Cortex of kidney (tissue), 1 donor: Measurements from ENCODE around the gene PTPRR.
"Not testable (repeated sequence)": the region's sequence is repeated elsewhere in the genome, so short reads cannot be mapped to it uniquely, and the experiment has no call there.

Source experiments
- DNase-seq: peaks from one replicate; lab custom pipeline; 2025; lab: John Stamatoyannopoulos, UW

The PTPRR gene

GRCh38 chr12:70747445-70748260 is 172.9 kb downstream of the PTPRR start:
- no peak for DNase-seq

DNA sequence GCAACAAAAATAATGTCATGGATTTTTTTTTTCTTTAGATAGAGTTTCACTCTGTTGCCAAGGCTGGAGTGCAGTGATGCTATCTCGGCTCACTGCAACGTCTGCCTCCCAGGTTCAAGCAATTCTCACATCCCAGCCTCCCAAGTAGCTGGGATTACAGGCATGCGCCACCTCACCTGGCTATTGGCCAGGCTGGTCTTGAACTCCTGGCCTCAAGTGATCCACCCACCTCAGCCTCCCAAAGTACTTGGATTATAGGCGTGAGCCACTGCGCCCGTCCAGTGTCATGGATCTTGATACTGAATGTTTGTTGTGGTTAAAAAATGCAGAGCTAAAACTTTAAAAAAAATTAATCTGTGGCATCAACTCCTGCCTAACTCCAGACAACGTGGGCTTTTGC is 175.5 kb downstream of the PTPRR start:
- no peak for DNase-seq

- DNase-seq: no peak
These were observed 176.4 kb downstream of the PTPRR start for GRCh38 chr12:70744178-70744577.

DNA sequence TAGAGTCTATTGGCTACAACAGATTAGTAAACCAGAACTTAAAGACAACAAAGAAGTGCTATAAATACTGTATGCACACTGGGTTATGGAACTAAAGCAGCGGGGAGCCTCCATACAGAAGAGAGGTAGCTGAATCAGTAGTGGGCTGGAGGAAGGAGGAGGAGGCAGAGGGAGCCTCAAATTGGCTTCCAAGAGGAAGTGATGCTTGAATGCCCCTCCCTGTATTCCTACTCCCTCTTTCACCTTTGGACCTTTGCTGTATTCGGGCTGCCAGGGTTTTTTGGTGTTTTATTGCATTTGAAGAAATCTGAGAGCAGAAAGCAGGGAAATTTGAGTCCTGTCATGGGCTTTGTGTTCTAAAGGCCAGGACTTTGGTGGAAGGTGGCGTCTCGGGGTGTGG is 179.3 kb downstream of the PTPRR start:
- no peak for DNase-seq

- DNase-seq: no peak
These were observed 180.8 kb downstream of the PTPRR start for GRCh38 chr12:70739756-70740155.

DNA sequence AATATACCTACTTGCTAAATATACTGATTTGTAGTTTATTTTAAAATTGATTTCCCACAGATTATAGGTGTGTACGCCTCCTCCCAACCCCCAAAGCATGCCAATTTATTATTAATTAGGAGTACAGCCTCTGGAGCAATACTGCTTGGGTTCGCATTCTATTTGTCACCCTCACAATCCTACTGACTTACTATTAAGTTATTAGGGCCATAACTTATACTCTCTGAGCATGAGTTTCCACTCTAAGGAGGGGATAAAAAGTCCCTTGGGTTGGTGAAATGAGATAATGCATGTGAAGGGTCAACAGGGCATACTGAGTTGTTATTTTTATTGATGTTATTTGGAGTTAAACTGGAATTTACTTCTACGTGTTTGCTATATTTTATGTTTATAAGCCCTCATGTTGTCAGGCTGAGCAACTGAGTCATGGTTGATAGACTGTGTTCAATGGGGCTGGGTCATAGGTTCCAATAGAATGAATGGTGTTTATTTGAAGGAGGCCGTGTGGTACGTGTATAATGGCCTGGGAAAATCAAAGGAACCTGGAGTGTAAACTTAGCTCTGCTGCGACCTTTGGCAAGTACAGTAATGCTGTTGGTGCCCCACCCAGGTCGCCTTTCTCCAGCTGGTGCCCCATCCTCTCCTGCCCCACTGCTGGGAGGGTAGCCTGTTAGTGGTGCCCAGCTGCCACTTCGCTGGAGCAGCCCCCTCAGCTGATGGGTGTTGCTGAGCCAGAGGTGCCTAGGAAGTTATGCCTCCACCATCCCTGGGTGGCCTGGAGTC is 184.0 kb downstream of the PTPRR start:
- no peak for DNase-seq

GRCh38 chr12:70735197-70735596 is 185.3 kb downstream of the PTPRR start:
- not testable (repeated sequence) for DNase-seq

DNA sequence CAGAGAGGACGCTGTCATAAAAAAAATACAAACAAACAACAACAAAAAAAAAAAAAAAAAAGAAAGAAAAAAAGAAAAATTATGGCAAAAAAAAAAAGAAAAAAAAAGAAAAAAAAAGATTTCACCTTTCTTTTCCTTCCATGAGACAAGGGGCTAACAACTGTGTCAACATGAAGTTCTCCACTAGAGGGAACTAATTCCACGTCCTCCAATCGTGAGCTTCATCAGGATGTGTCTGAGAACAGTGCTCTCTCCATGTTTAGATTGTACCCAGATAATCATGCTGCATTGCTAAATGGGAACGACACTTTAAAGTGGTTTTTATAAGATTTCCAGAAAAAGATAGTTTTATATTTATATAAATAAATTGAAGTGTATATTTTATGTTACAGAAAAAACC is 187.2 kb downstream of the PTPRR start:
- DNase-seq: no peak

DNA sequence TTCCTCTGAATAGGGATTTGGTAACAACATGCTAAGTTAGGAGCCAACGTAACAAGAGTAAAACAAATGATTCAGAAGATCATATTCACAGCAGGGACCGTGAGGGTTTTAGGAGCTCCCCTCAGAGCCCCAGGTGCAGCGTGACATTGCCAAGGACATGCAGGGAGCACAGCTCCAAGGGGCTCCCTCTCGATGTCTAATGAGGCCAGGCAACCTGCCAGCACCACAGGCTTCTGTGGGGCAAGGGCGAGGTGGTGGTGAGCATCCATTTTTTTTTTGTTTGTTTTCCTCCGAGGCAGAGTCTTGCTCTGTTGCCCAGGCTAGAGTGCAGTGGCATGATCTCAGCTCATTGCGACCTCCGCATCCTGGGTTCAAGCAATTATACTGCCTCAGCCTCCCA is 188.3 kb downstream of the PTPRR start:
- DNase-seq: no peak

DNA sequence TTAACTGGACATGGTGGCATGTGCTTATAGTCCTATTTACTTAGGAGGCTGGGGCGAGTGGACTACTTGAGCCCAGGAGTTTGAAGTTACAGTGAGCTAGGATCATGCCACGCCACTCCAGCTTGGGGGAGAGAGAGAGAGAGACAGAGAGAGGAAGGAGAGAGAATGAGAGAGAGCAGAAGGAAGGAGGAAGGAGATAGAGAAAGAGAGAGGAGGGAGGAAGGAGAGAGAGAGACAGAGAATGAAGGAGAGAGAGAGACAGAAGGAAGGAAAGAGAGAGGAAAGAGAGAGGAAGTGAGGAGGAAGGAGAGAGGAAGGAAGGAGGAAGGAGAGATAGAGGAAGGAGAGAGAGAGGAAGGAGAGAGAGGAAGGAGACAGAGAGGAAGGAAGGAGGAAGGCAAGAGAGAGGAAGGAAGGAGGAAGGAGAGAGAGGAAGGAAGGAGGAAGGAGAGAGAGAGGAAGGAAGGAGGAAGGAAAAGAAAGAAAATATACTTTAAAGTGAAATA is 189.8 kb downstream of the PTPRR start:
- no peak for DNase-seq

DNA sequence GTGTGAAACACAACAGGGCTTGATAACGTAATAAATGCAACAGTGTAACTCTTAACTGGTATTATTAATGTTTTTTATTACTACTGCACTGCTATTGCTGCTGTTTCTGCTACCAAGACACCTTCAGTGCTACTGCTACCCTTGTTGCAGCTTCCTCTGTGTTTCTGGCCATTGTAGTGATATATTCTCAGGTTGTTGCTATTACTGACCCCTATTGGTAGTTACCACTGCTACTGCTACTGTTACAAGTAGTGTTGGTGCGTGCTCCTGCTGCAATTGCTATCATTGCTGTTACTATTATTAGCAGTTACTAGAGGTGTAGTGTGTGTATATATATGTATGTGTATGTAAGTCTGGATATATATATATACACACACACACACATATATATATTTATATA is 196.1 kb downstream of the PTPRR start:
- DNase-seq: no peak

DNA sequence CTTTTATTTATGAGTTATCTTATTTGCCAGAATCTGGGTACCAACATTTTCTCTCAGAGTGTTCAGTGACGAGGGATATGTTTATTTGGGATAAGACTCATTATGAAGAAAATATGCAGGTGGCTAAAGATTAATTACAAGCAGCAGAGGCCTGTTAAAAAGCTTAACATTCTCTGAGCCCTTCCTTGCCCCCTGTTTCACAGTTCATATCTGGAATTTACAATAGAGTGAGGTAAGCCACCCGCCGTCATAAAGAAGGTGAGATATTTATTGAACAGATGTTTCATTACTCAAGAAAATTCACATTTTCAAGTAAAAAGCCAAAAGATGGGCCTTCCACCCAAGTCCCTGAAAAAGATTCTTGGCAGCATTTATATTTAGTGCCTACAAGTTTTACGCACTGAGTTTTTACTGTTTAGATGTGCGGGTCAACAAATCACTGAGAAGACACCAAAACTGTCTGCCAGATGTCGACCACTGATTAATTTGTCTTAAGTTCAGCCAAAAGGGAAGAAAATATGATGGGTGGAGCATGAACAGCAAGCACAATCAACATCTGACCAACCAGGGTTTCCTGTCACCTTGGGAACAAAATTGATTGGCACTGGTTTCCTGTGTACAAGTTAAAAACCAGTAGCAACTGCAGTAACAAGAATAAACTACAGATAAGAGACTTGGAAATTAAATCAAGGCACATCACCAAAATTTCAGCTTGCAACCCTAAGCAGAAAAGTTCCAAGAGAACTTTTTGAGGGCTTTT is 197.8 kb downstream of the PTPRR start:
- DNase-seq: no peak

- DNase-seq: no peak
These were observed 198.7 kb downstream of the PTPRR start for GRCh38 chr12:70721656-70722357.

DNA sequence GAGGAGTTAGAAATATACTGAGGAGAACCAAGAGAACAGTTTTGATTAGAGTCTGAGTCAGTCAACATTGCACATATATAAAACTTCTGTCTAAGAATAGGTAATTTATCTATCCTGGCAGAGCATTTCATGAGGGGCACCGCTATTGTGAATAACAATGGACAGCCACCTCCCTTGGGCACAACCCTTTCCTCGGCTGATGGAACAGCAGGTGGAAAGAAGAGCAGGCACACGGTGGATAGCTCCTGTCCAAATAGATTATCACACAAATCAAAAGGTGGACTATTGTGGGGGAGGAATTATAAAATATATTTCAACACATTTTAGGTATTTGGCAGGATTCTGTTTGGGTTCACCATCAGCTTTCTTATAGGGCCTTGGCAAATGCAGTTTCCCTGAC is 199.3 kb downstream of the PTPRR start:
- DNase-seq: no peak

GRCh38 chr12:70719672-70720420 is 200.7 kb downstream of the PTPRR start:
- DNase-seq: no peak

- DNase-seq: no peak
These were observed 201.5 kb downstream of the PTPRR start for GRCh38 chr12:70719071-70719470.

DNA sequence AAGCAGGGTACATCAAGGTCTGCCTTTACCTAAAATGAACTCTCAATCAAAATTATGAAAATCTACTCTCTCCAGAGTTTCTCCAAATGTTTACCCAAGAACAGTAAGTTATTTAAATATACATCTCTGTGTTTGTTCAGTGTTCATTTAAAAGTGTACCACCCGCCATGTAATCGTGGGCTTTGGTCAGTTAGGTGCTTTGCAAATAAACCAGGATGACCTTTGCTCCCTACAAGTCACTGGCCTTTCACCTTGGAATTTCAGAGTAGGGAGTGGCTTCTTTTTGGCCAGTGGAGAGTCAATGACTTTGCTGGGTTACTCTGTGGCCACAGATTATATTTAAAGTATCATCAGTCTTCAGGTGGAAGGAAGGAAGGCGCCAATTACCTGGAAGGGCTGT is 208.7 kb downstream of the PTPRR start:
- no peak for DNase-seq

GRCh38 chr12:70709022-70709421 is 211.5 kb downstream of the PTPRR start:
- no peak for DNase-seq

GRCh38 chr12:70706611-70707010 is 213.9 kb downstream of the PTPRR start:
- no peak for DNase-seq

DNA sequence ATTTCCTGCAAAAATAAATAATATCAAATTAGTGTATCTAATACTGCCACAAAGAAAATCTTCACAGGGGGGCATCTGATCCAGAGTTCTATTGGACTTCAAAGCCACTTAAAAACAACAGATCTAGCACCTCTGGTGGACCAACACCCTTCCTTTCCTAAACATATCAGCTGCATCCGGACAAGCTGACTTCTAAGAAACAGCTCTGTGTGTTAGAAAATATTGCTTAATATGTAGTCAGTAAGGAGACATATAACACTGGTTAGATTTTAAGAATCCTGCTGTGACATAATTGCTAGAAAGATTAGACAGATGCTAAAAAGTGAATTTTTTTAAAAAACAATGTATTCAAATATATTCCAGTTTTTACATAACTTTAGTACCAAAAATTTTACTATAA is 222.2 kb downstream of the PTPRR start:
- no peak for DNase-seq
